ENCODE results near the gene CBX1.

- no peak for TF ChIP-seq POLR2A (IDR thresholded peaks at IDR 0.05; ENCODE audit: low read length)
- no peak for TF ChIP-seq GATA1 (IDR thresholded peaks at IDR 0.05; ENCODE audit: low read depth, low read length)
These were observed 46.9 kb upstream of the CBX1 start for GRCh38 chr17:48148029-48148770.
